GM21447 (cell line): ENCODE results near the gene CELSR2.
"Not testable (repeated sequence)": the region's sequence is repeated elsewhere in the genome, so short reads cannot be mapped to it uniquely, and the experiment has no call there.

ENCODE experiments used
- ATAC-seq: cut with Tn5 transposase; IDR thresholded peaks from one replicate; pipeline ENCODE4 v1.9.1; 2021; ENCODE audit not compliant: unreplicated experiment

The CELSR2 gene

DNA sequence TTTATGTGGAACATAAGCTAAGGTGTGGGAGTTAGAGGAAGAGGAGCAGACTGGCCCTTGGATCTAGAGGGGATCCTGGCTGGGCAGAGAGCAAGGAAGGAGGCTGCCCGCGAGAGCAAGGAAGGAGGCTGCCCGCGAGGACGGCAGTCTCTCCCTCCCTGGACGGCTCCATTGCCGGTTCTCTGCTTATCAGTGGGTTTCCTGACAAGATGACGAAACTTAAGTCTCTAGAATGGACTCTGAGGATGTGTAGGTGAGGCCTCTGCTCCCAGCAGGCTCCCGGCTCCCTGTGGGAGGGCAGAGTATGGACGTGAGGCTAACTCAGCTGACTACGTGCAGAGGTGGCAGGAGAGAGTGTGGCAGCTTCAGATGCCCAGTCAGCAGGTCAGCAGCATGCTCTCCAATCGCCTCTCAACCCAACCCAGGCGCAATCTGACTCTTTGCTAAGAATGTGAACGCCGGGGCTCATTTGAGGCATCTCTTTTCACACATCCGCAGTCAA lies 51.4 kb downstream of the CELSR2 start:
- no peak for ATAC-seq

DNA sequence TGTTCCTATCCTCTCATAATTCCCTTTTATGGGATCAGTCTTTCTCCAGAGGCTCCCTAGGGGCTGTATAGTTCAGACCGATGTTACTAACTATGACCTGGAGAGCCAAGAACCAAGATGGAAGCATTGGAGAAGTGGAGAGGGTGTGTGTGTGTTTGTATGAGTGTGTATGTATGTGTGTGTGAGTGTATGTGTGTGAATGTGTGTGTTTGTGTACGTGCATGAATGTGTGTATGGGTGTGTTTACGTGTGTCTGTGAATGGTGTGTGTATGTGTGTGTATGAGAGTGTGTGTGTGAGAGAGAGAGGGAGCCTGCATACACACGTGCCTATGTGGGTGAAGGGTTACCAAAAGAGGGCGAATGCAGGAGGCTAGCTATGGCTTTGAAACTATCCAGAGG lies 52.5 kb downstream of the CELSR2 start:
- ATAC-seq: no peak

DNA sequence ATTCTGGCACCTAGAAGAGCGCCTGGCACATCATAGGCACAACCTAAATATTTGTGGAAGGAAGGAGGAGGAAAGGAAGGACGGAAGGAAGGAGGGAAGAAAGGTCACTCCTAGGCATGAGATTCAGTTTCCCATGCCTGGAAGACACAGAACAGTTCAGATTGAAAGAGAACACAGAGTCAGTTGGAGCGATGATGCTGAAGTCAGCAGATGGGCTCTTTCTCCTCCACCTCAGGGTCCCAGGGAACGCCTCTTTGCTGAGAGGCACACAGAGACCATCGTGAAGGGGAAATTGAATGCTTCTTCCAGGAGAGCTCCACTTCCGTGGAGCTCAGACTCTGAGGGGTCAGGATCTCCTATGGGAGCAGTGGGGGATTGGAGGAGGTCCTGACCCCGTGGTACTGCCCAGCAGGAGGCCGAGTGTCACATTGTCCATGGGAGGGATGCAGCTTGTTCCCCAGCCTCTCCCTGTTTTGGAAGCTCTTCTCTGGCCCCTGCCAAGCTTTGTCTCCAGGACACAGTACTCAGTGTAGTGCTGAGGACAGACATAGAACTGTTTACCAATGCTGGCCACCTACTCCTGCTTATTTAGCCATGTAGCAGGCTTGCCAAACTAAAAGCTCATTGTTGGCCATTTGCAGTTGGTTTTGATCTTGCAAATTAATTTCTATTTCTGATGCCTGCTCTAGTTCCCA lies 55.0 kb downstream of the CELSR2 start:
- ATAC-seq: no peak

DNA sequence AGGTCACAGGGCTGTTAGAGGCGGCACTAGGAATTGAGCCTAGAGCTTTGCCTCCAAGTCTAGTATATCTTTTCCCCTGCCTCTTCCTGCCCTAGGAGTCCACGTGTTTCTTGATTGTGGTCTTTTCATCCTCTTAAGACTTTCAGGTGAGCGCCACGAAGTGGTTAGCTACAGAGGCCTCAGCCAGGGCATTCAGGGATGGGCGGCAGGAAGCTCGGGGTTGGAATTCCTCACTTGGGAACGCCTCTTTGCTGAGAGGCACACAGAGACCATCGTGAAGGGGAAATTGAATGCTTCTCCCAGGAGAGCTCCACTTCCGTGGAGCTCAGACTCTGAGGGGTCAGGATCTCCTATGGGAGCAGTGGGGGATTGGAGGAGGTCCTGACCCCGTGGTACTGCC lies 56.7 kb downstream of the CELSR2 start:
- not testable (repeated sequence) for ATAC-seq

DNA sequence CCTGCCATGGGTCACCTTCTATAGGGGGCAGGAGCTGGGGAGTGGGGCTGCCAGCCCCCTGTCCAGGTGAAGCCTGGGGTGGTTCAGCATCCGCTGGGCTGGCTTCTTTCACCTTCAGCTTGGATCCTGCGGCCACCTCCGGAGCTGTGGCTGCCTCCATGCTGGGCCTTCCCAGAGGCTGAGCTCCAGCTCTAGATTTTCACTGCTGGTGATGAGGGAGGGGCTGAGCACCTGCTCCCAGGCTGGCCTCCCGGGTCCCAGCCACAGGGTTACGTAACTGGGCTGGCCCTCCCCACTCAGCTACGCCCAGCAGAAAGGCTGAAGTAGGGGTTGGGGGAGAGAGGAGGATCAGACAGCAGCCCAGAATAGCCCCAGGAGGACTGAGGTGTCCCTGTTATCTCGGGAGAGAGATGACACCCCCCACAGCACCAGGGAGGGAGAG lies 57.5 kb downstream of the CELSR2 start, which contains the start of gene MYBPHL:
MYBPHL (minus strand) TSS at position 180 of the 442 bp plus-strand sequence; CDS start at position 160, 20 bp downstream.
- ATAC-seq: no peak

DNA sequence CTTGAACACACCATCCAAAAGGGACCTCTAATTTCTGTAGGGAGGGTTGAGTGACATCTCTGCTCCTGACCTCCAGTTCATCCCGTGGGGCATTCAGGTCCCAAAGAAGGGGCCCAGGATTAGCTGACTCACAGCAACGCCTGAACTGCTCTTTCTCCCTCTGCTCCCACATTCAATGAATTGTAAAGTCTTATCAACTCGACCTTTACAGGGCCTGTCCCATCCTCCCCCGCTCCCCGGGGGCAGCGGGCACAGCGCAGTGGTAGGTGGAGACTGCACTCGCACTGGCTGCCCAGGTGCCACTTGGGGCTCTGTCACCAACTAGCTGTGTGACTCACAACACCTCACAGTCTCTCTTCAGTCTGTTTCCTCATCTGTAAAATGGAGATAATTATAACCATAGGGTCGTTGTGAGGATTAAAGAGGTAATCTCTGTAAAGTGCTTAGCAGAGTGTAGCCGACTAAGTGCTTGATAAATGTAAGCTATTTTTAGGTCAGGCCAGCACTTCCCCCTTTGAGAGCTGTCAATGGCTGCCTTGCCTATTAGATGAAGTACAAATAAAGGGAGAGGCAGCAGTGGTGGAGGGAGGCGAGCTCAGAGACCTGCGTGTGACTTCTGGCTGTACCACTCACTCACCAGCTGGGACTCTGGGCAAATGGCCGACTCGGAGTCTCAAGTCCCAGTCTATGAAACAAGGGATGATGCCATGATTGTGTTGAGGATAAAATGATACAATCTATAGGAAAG lies 58.1 kb downstream of the CELSR2 start:
- no peak for ATAC-seq

DNA sequence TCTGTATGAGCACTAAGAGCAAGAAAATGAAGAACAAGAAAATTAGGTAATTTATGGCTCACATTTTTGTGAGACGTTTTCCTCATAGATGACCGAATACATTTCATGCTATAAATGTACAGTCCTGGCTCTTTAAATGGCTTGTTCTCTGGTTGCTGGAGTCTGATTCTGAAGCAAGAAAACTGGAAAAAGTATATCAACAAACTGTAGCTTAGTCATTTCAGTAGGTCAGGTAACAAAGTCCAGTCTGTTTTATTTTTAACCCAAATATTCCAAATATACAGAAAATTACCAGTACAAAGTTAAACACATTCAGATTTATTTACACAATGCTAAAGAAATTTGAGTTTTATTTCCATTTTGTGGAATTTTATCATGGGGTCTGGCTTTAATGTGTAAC lies 60.0 kb downstream of the CELSR2 start:
- ATAC-seq: no peak

DNA sequence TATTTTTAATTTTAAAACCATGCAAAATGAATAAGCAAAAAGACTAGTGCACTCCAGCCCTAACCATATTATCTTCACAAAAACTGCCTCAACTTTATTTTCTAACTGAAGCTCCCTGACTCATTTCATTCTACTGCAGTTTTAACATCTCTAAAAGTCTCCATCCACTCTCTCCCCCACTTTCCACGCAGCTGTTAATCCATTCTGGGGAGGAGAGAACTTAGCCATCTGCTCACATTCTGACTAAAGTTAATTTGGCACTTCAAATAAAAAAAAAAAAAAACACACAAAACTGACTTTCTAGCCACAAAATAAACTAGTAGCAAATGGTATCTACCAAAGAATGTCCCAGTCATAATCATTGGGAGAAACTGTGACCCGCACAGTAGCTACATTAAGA lies 62.9 kb downstream of the CELSR2 start:
- ATAC-seq: no peak

DNA sequence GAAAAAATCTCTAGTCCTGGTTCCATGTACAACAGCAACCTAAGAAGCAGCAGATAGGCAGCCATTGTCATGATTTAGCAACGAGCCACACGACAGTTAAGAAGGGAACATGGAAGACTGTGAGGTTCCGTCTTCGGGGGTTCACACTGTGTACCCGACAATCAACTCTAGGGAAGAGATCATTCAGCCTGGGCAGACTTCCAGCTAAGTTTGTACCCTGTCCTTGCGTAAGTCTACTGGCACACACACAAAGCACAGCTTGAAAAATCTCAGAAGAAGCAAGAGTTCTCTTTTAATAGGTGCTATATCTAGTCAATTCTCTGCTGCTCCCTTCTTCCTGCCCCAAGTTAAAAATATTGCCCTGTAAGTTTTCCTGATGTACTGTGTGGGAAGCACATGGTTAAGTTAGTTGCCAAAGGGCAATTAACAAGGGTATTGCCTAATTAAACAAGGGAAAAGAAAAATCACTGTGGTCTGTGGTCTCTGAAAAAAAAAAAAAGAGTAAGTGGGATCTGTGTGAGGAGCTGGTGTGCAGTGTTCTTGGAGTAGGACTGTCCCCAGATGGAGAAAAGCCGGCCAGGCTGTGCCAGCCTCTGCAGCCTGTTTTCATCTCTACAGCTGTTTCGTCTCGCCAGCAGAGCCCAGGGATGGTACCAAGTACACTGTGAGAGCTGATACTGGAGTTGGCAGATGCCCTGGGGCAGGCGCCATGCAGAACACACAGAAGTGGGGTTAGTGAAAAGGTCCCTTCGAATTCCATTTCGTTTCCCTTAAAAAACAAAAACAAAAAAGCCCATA lies 63.8 kb downstream of the CELSR2 start:
- ATAC-seq: no peak

DNA sequence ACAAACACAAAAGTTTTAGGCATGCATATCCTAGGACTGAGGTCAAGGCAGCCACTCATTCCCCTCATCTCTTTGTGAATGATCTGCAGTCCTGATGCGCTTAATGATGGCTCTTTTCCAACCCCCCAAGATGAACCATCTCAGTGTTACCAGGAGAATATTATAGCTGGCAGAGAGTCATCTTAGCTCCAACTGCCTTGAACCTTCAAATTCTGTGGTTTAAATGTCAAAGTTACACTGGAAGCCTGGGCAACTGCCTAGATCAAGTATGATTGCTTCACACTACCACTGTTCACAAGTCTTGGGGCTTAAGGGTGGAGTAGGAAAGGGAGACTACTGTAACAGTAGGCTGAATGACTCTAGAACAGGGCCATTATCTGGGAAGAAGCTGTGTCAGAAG lies 65.5 kb downstream of the CELSR2 start:
- ATAC-seq: no peak

DNA sequence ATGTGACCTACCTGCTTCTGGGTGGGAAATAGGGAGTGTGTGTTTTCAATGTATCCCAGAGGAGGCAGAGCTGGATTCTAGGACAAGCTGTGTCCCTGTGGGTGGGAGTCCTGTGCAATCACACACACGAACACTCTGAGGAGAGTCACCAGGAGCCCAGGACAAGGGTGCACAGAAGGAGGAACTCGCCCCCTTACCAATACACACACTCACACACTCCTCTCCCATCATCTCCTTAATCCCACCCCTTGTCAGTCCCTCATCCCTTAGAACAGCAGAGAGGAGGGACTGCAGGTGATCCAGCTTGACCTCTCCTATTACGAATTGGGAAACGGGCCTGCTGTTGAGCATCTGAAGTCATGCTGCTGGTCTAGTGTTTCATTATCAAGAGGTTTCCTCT lies 65.9 kb downstream of the CELSR2 start:
- no peak for ATAC-seq

DNA sequence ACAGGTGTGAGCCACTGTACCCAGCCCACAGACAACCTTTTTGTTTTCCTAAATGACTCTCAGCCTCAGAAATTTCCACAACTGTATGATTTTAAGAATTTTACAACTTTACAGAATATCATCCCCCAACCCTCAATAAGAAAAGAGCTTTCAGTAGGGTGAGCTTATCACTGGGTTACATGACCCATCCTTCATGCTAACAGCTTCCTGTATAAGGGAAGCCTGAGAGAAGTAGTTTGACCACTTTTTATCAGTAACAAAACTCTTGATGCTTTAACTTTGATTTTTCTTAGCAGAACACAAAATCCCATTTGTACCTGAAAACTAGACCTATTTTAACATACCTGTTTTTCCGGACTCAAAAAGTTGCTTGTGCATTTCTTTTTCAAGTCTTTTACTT lies 67.2 kb downstream of the CELSR2 start:
- ATAC-seq: no peak

DNA sequence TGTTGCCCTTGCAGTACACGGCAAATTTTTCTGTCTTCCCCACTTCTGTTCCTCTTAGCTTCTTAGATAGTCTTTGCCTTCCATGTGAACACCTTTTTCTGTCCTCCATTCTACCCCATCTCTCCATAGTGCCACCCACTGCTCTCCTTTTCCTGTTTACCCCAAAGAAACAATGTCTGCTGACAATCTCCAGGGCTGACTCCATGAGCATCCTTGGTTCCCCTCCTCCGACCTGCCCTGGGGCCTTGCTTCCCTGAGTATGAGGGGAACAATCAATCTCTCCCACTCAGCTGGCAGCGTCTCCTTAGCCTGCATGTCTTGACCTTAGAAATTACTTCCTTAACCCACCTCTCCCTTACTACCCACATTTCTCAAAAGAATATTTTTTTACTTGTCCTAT lies 69.8 kb downstream of the CELSR2 start:
- no peak for ATAC-seq

DNA sequence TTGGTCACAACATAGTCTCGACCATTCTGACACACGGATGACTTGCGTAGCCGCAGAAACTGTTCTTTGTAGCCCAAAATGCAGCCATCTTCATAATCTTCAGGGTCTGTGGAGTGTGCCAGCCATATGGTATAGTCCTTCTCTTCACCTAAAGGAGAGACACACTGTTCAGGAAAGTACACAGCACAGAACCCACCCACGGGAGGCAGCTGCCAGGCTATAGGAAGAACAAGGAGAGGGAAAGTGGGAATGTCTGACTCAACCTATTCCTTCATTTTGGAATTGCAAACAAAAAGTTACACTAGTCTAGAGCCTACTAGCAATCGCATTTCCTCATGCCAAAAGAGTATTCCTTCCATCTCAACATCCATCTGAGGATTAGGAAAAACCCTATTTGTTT lies 73.6 kb downstream of the CELSR2 start:
- ATAC-seq: no peak
